Measurements from ENCODE around the gene MIS18BP1. TPM values are rescaled to one million over a fixed set of nuclear protein-coding genes. Genes with fewer than 3 reads are reported as not detected.
A peak's percentile ranks its signal among the peaks of the same experiment; 100 is the strongest.
"Not testable (repeated sequence)": the region's sequence is repeated elsewhere in the genome, so short reads cannot be mapped to it uniquely, and the experiment has no call there.

Gene MIS18BP1
- total RNA-seq = 10 to 100 TPM; 66.4 to 71.8 TPM

DNA sequence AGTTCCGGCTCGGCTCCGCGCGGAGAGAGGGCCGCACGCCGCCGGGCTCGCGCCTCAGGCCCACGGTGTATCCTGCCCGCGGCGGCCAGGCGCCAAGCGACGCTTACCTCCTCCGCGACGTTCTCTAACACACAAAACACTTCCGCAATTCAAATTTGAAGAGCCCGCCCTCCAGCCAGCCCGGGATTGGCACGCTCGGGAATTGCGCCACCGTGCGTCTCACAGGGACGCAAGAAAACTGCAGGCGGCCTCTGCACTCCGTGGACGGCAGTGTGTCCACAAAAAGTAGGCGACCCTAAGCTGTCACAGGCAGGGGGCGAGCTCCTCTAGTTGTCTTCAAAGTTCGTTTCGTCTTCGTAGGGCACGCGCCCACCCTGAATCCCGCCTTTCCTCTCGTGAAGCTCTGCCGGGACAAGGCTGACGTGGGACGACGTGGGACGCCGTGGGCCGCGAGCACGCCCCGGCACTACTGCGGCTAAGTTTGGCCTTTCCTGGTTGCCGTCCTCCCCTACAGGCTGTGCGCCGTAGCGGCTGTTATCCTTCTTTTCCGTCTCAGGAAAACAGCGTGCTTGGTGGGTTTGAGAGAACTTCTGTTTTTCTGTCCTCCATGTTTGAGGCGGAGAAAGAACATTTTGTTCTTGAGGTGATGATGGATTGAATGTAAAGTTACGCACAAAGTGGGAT is at the start of gene MIS18BP1:
Gene MIS18BP1 (minus strand): TSS at position 133 of the 684 bp plus-strand sequence. CDS start 5,916 bp downstream, outside the sequence.
- peak; percentile 95 for ATAC-seq
- ChIA-PET CTCF (interaction anchor here (0.6 to 3.0 kb wide), 13 partner anchors 9 to 168 kb away, joined by 3 to 26 read pairs (median 4); partner anchors contain the start of genes FANCM and FKBP3), POLR2A (interaction anchor here (0.7 to 2.8 kb wide), 6 partner anchors 13 to 356 kb away, joined by 3 to 18 read pairs (median 8); partner anchors contain the start of genes FANCM, FKBP3, KLHL28 and TOGARAM1)
- Mint-ChIP-seq H3K36me3 (ENCODE audit: low read depth) (peaks cover 15% of the 10 kb centered on the region), H3K27ac (peak within 1 kb of the TSS; percentile 98), H3K27me3 (ENCODE audit: low read depth) (peaks cover 2% of the 10 kb centered on the region), H3K4me1 (ENCODE audit: low read depth) (peaks cover 26% of the 10 kb centered on the region), H3K4me3 (peak within 1 kb of the TSS; percentile 84), H3K9me3 (ENCODE audit: insufficient read depth) (peaks cover 17% of the 10 kb centered on the region)
- peak; percentile 97 for DNase-seq

DNA sequence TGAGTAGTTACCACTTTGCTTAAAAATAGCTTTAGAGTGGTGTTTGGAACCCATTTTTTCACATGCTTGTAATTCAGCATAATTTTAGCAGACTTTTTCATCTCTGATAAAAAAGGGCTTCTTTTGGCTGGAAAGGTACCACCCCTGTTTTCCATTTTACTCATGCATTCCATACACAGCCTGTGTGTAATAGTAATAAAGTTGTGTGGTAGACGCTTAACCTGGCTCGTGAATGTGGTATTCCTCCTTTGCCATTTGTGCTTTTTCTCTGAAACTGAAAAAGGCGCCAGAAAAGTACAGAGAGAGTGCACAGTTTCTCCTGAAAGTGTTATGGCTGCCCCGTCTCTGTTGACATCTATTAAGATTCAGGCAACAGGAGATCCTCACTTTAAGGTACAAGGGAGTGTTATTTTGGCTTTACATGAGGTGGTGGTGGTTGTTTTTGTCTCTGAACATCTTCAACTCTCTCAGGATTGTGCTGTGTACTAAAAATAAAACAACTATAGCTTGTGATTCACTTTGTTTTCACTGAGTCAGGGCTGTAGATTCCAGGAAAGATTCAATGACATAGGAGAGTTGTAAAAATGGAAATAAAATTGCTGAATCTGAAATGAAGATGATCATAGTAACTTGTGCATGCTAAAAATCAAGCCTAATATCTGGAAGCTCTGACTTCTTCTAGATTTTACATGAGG is 45.6 kb upstream of the MIS18BP1 start:
- Mint-ChIP-seq H3K27me3 (ENCODE audit: low read depth) (peaks cover 4% of the 10 kb centered on the region), H3K27ac (no peak overlapping the region), H3K4me3 (no peak overlapping the region), H3K9me3 (ENCODE audit: insufficient read depth) (no peaks in the 10 kb centered on the region), H3K36me3 (ENCODE audit: low read depth) (no peaks in the 10 kb centered on the region), H3K4me1 (ENCODE audit: low read depth) (peaks cover 9% of the 10 kb centered on the region)
- no peak for ATAC-seq
- CTCF ChIA-PET = no interaction called here
- POLR2A ChIA-PET = no interaction called here
- DNase-seq = no peak

DNA sequence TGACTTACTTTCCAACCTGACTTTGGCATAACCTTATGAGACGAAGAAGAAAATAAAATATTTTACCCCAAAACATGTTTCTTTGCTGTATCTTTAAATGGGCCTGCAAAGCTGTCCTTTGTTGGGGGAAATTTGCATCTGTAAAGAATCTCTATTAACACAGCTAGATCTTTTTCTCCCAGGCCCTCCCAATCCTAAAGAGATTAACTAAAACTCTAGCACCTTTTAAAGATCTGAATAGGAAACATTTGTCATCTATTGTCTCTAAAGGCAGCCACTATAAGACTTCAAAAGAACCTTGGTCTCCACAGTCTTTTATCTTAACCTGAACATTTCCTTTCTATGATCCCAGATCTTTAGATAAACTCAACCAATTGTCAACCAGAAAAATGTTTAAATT is 41.8 kb upstream of the MIS18BP1 start:
- H3K9me3 Mint-ChIP-seq (ENCODE audit: insufficient read depth); H3K27me3 Mint-ChIP-seq (ENCODE audit: low read depth); DNase-seq; H3K4me3 Mint-ChIP-seq; POLR2A ChIA-PET; H3K36me3 Mint-ChIP-seq (ENCODE audit: low read depth); ATAC-seq; CTCF ChIA-PET; H3K27ac Mint-ChIP-seq: not testable (repeated sequence)
- H3K4me1 Mint-ChIP-seq (ENCODE audit: low read depth) = peaks cover 14% of the 10 kb centered on the region

DNA sequence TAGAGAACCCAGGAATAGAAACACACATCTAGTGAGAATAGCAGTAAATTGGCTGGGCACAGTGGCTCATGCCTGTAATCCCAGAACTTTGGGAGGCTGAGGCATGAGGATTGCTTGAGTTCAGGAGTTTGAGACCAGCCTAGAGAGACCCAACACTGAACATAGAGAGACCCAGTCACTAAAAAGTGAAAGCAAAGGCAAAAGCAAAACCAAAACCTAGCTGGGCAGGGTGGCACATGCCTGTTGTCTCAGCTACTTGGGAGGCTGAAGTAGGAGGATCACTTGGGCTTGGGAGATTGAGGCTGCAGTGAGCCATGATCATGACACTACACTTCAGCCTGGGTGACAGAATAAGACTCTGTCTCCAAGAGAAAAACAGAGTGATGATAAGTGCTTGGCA is 37.5 kb upstream of the MIS18BP1 start:
- Mint-ChIP-seq H3K27me3 (ENCODE audit: low read depth) (peaks cover 2% of the 10 kb centered on the region), H3K4me3 (no peak overlapping the region), H3K4me1 (ENCODE audit: low read depth) (peaks cover 14% of the 10 kb centered on the region), H3K36me3 (ENCODE audit: low read depth) (no peaks in the 10 kb centered on the region), H3K27ac (no peak overlapping the region), H3K9me3 (ENCODE audit: insufficient read depth) (no peaks in the 10 kb centered on the region)
- CTCF ChIA-PET = interaction anchor here (1.3 kb wide), 1 partner anchor 22 kb away, joined by 5 read pairs; no protein-coding TSS in a partner anchor
- no peak for ATAC-seq
- no peak for DNase-seq
- POLR2A ChIA-PET = no interaction called here

DNA sequence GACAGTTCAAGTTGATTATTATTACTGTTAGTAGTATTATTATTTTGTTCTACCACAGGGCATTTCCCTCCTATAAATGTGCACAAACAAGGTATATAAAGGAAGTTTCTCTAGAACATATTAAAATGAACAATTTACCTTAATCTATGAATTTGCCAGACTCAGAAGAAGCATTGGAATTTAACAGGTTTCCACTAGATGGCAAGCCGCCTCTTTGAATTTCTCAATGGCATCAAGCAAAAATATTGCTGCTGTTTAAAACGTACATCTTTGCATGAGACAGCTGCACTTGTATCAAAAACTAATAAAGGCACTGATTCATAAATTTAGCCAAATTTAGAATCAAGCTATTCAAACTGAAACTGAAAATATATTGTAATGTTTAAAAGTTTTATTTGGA is 34.6 kb upstream of the MIS18BP1 start:
- H3K4me1 Mint-ChIP-seq (ENCODE audit: low read depth) = peaks cover 5% of the 10 kb centered on the region

DNA sequence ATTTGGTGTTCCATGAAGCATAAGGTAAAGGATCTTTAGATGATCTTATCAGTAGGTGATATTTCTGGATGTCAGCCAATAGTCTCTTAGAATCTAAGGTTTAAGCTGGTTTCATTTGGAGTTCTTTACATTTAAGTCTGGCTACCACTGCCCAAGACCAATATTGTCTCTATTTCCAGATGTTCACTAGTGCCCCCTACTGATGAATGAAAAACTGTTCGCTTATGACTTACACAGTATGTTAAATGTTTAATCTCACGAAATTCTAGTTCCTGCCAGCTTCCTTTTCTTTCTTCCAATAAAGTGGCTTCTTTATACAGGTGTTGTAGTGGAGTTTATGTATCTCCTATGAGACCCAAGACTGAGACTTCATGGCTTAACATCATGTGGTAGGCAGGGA is 31.8 kb upstream of the MIS18BP1 start:
- POLR2A ChIA-PET = no interaction called here
- Mint-ChIP-seq H3K4me1 (ENCODE audit: low read depth) (no peaks in the 10 kb centered on the region), H3K27me3 (ENCODE audit: low read depth) (no peaks in the 10 kb centered on the region), H3K9me3 (ENCODE audit: insufficient read depth) (peaks cover 12% of the 10 kb centered on the region), H3K4me3 (no peak overlapping the region), H3K36me3 (ENCODE audit: low read depth) (no peaks in the 10 kb centered on the region), H3K27ac (no peak overlapping the region)
- no peak for DNase-seq
- ATAC-seq = no peak
- CTCF ChIA-PET = interaction anchor here (0.8 kb wide), 1 partner anchor 32 kb away, joined by 3 read pairs; the partner anchor contains the start of gene MIS18BP1

More for the DNA sequence above, 34.6 kb upstream of the MIS18BP1 start:
- ATAC-seq = no peak
- no peak for DNase-seq
- H3K36me3 Mint-ChIP-seq (ENCODE audit: low read depth) = no peaks in the 10 kb centered on the region
- no peaks in the 10 kb centered on the region for H3K27me3 Mint-ChIP-seq (ENCODE audit: low read depth)
- H3K9me3 Mint-ChIP-seq (ENCODE audit: insufficient read depth) = no peaks in the 10 kb centered on the region
- H3K4me3 Mint-ChIP-seq = no peak overlapping the region
- H3K27ac Mint-ChIP-seq = no peak overlapping the region
- POLR2A ChIA-PET = no interaction called here
- CTCF ChIA-PET = no interaction called here

DNA sequence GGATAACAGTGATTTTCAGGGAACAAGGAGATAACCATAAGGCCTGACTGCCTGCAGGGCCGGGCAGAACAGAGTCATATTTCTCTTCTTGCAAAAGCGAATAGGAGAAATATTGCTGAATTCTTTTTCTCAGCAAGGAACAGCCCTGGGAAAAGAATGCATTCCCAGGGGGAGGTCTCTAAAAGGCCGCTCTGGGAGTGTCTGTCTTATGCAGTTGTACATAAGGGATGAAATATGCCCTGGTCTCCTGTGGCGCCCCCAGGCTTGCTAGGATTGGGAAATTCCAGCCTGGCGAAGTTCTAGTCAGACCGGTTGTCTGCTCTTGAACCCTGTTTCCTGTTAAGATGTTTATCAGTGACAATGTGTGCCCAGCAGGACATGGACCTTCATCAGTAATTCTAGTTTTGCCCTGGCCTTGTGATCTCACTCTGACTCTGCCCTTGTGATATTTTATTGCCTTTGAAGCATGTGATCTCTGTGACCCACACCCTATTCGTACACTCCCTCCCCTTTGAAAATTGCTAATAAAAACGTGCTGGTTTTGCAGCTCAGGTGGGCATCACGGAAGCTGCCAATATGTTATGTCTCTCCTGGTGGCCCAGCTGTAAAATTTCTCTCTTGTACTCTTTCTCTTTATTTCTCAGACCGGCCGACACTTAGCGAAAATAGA is 28.9 kb upstream of the MIS18BP1 start:
- H3K4me1 Mint-ChIP-seq (ENCODE audit: low read depth); CTCF ChIA-PET: not testable (repeated sequence)
- peaks cover 12% of the 10 kb centered on the region for H3K9me3 Mint-ChIP-seq (ENCODE audit: insufficient read depth)

DNA sequence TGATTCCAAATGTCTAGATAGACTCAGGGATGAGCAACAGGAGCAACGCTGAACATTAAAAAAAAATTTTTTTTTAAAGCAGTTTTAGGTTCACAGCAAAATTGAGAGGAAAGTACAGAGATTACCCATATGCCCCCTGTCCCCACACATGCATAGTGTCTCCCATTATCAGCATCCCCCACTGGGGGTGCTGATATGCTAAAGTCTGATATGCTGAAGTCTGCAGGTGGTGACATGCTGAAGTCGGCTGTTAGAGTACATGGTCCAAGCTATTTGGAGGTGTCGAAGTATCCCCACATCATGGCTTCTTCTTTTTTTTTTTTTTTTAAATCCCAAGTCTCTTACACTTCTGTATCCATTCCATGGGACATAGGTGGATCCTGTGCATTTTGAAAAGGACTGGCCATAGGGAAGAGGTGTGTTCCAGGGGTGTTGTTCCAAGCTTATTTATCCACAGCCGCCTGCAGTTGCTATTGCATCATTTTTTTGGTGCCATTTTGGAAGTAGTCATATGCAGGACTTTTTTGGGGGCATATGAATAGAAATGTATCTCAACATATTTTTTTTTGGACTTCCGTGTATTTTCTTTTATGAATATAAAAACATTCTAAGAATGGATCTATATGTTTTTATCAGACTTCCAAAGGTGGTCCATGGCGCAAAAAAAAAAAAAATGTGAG is 19.0 kb upstream of the MIS18BP1 start:
- no peaks in the 10 kb centered on the region for H3K4me1 Mint-ChIP-seq (ENCODE audit: low read depth)
- ATAC-seq (no peak), DNase-seq (no peak)
- ChIA-PET CTCF (no interaction called here), POLR2A (no interaction called here)
- peaks cover 3% of the 10 kb centered on the region for H3K27me3 Mint-ChIP-seq (ENCODE audit: low read depth)
- H3K9me3 Mint-ChIP-seq (ENCODE audit: insufficient read depth) = no peaks in the 10 kb centered on the region
- H3K36me3 Mint-ChIP-seq (ENCODE audit: low read depth) = no peaks in the 10 kb centered on the region
- no peak overlapping the region for H3K27ac Mint-ChIP-seq
- H3K4me3 Mint-ChIP-seq = no peak overlapping the region

More for the DNA sequence above, 28.9 kb upstream of the MIS18BP1 start:
- H3K4me3 Mint-ChIP-seq; POLR2A ChIA-PET; H3K36me3 Mint-ChIP-seq (ENCODE audit: low read depth); ATAC-seq; H3K27me3 Mint-ChIP-seq (ENCODE audit: low read depth); DNase-seq; H3K27ac Mint-ChIP-seq: not testable (repeated sequence)

DNA sequence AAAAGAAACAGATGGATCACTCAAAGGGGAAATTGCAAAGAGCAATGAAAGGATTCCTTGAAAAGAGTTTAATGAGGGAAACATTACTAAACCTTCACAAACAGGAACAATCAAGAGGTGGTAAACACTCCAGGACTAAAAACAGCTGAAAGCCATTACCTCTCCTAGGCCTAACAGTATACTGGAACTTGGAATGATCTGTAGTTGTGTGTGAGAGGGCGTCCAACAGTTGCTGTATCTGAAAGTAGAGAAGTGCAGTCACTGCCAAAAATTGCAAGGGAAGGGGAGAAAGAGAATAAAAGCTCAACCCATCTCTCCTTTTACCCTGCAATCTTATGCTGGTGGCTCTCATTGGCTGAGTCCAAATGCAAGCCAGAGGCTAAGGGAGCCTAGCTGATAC is 17.0 kb upstream of the MIS18BP1 start:
- Mint-ChIP-seq H3K4me1 (ENCODE audit: low read depth) (no peaks in the 10 kb centered on the region), H3K9me3 (ENCODE audit: insufficient read depth) (no peaks in the 10 kb centered on the region), H3K27me3 (ENCODE audit: low read depth) (peaks cover 3% of the 10 kb centered on the region), H3K36me3 (ENCODE audit: low read depth) (no peaks in the 10 kb centered on the region), H3K4me3 (no peak overlapping the region), H3K27ac (no peak overlapping the region)
- ATAC-seq (no peak), DNase-seq (no peak)
- POLR2A ChIA-PET = no interaction called here
- CTCF ChIA-PET = interaction anchor here (1.3 kb wide), 1 partner anchor 108 kb away, joined by 3 read pairs; no protein-coding TSS in a partner anchor

DNA sequence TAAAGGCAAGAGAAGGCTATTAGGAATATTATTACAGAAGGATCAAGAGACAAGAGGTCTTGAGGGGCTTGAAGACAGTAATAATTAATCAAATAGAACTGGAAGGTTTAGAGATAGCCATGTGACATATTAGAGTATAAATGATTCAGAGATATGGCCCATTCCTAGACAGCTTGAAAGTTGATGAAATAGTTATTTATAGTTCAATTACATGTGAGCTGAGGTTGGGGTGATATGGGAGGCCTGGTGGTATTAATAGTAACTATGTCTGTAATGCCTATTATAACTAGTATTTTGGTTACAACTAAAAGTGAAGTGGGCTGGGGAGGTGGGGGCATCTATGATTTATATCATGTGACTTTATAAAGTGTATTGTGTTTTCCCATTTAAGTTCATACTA is 14.1 kb upstream of the MIS18BP1 start:
- ATAC-seq (no peak), DNase-seq (no peak)
- no peaks in the 10 kb centered on the region for H3K9me3 Mint-ChIP-seq (ENCODE audit: insufficient read depth)
- no peaks in the 10 kb centered on the region for H3K36me3 Mint-ChIP-seq (ENCODE audit: low read depth)
- H3K27ac Mint-ChIP-seq = no peak overlapping the region
- H3K4me1 Mint-ChIP-seq (ENCODE audit: low read depth) = no peaks in the 10 kb centered on the region
- H3K4me3 Mint-ChIP-seq = no peak overlapping the region
- CTCF ChIA-PET = interaction anchor here (1.2 to 3.4 kb wide), 6 partner anchors 10 to 354 kb away, joined by 3 to 26 read pairs (median 5); partner anchors contain the start of gene MIS18BP1
- H3K27me3 Mint-ChIP-seq (ENCODE audit: low read depth) = no peaks in the 10 kb centered on the region
- POLR2A ChIA-PET = interaction anchor here (1.0 kb wide), 1 partner anchor 14 kb away, joined by 3 read pairs; the partner anchor contains the start of gene MIS18BP1

DNA sequence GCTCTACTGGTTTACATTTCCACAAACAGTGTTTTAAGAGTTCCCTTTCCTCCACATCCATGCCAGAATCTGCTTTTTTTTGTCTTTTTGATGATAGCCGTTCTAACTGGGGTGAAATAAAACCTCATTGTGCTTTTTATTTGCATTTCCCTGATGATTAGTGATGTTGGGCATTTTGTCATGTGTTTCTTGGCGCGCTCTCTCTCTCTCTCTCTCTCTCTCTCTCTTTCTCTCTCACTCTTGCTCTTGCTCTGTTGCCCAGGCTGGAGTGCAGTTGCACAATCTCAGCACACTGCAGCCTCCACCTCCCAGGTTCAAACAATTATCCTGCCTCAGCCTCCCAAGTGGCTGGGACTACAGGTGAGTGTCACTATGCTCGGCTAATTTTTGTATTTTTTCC is 9.6 kb upstream of the MIS18BP1 start:
- no peak for DNase-seq
- CTCF ChIA-PET = no interaction called here
- POLR2A ChIA-PET = no interaction called here
- Mint-ChIP-seq H3K27me3 (ENCODE audit: low read depth) (peaks cover 4% of the 10 kb centered on the region), H3K36me3 (ENCODE audit: low read depth) (peaks cover 15% of the 10 kb centered on the region), H3K9me3 (ENCODE audit: insufficient read depth) (peaks cover 34% of the 10 kb centered on the region), H3K27ac (no peak overlapping the region), H3K4me3 (no peak overlapping the region), H3K4me1 (ENCODE audit: low read depth) (no peaks in the 10 kb centered on the region)
- ATAC-seq = no peak
